Measurements from ENCODE around the gene WDTC1. TPM values are rescaled to one million over a fixed set of nuclear protein-coding genes. Genes with fewer than 3 reads are reported as not detected.
"Not testable (repeated sequence)": the region's sequence is repeated elsewhere in the genome, so short reads cannot be mapped to it uniquely, and the experiment has no call there.

WDTC1 gene
- total RNA-seq, 4 donors from 2014 or later = 39.9 to 79.8 (median 62.0) TPM

GRCh38 chr1:27203946-27204345 is 30.5 kb upstream of the WDTC1 start:
- peaks cover 0 to 5% (median 0%) of the 10 kb centered on the region in 4 donors for H3K27me3 ChIP-seq
- no peaks in the 10 kb centered on the region for H3K36me3 ChIP-seq
- intact Hi-C loops (cut with DNase I) = no loop called here
- 100% methylated on average over 1 of the region's 1 CpG for WGBS
- TF ChIP-seq POLR2AphosphoS5 (IDR thresholded peaks at IDR 0.05) (no peak), EP300 (IDR thresholded peaks at IDR 0.05) (no peak), POLR2A (IDR thresholded peaks at IDR 0.05; ENCODE audit: low read depth) (no peak)
- TF ChIP-seq, protein P1, sequence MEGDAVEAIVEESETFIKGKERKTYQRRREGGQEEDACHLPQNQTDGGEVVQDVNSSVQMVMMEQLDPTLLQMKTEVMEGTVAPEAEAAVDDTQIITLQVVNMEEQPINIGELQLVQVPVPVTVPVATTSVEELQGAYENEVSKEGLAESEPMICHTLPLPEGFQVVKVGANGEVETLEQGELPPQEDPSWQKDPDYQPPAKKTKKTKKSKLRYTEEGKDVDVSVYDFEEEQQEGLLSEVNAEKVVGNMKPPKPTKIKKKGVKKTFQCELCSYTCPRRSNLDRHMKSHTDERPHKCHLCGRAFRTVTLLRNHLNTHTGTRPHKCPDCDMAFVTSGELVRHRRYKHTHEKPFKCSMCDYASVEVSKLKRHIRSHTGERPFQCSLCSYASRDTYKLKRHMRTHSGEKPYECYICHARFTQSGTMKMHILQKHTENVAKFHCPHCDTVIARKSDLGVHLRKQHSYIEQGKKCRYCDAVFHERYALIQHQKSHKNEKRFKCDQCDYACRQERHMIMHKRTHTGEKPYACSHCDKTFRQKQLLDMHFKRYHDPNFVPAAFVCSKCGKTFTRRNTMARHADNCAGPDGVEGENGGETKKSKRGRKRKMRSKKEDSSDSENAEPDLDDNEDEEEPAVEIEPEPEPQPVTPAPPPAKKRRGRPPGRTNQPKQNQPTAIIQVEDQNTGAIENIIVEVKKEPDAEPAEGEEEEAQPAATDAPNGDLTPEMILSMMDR (IDR thresholded peaks at IDR 0.05) = no peak
- H3K4me3 ChIP-seq = no peak overlapping the region
- no peaks in the 10 kb centered on the region for H3K4me1 ChIP-seq
- H3K27ac ChIP-seq (replicated peaks in 1 of 4) = no peak overlapping the region
- no peaks in the 10 kb centered on the region for H3K9me3 ChIP-seq
- no peak for DNase-seq (ENCODE audit: extremely low spot score)

DNA sequence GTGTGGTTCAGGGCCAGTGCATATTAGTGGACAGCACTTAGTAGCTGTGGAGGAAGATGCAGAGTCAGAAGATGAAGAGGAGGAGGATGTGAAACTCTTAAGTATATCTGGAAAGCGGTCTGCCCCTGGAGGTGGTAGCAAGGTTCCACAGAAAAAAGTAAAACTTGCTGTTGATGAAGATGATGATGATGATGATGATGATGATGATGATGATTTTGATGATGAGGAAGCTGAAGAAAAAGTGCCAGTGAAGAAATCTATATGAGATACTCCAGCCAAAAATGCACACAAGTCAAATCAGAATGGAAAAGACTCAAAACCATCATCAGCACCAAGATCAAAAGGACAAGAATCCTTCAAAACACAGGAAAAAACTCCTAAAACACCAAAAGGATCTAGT is 27.2 kb upstream of the WDTC1 start:
- DNase-seq (ENCODE audit: extremely low spot score); H3K36me3 ChIP-seq; H3K27ac ChIP-seq (replicated peaks in 1 of 4); H3K27me3 ChIP-seq; intact Hi-C loops (cut with DNase I); H3K4me3 ChIP-seq; H3K9me3 ChIP-seq; H3K4me1 ChIP-seq: not testable (repeated sequence)
- 72% methylated on average over 1 of the region's 1 CpG for WGBS

- H3K36me3 ChIP-seq; DNase-seq (ENCODE audit: extremely low spot score); H3K9me3 ChIP-seq; H3K4me3 ChIP-seq; intact Hi-C loops (cut with DNase I); H3K27ac ChIP-seq (replicated peaks in 1 of 4); H3K4me1 ChIP-seq; H3K27me3 ChIP-seq: not testable (repeated sequence)
- 84% methylated on average over 11 of the region's 11 CpGs for WGBS
Observed at GRCh38 chr1:27208143-27208850, 26.1 kb upstream of the WDTC1 start.

DNA sequence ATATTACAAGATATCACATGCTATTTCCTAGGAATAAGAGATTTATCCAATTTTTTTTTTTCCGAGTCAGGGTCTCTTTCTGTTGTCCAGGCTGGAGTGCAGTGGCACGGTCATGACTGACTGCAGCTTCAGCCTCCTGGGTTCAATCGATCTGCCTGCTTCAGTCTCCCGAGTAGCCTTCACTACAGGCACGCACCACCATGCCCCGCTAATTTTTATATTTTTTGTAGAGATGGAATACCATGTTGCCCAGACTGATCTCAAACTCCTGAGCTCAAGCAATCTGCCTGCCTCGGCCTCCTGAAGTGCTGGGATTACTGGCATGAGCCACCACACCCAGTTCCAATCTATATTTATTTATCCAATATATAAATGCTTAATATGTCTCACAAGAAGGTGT is 18.0 kb upstream of the WDTC1 start:
- no peak overlapping the region for H3K4me3 ChIP-seq
- no peaks in the 10 kb centered on the region for H3K27me3 ChIP-seq
- WGBS = 95% methylated on average over 7 of the region's 7 CpGs
- intact Hi-C loops (cut with DNase I) = no loop called here
- H3K27ac ChIP-seq (replicated peaks in 1 of 4) = no peak overlapping the region
- no peaks in the 10 kb centered on the region for H3K9me3 ChIP-seq
- DNase-seq (ENCODE audit: extremely low spot score) = no peak
- H3K4me1 ChIP-seq = no peaks in the 10 kb centered on the region
- no peaks in the 10 kb centered on the region for H3K36me3 ChIP-seq
- TF ChIP-seq, protein P1 (IDR thresholded peaks at IDR 0.05) = no peak
- no peak for TF ChIP-seq POLR2AphosphoS5 (IDR thresholded peaks at IDR 0.05)
- no peak for TF ChIP-seq EP300 (IDR thresholded peaks at IDR 0.05)
- TF ChIP-seq POLR2A (IDR thresholded peaks at IDR 0.05; ENCODE audit: low read depth) = no peak

GRCh38 chr1:27217401-27217800 is 17.0 kb upstream of the WDTC1 start:
- Histone ChIP-seq H3K27me3 (no peaks in the 10 kb centered on the region), H3K4me1 (no peaks in the 10 kb centered on the region), H3K9me3 (no peaks in the 10 kb centered on the region), H3K36me3 (no peaks in the 10 kb centered on the region), H3K27ac (replicated peaks in 1 of 4) (no peak overlapping the region), H3K4me3 (no peak overlapping the region)
- DNase-seq (ENCODE audit: extremely low spot score) = no peak
- WGBS = 96% methylated on average over 6 of the region's 6 CpGs
- intact Hi-C loops (cut with DNase I) = no loop called here
- TF ChIP-seq POLR2AphosphoS5 (IDR thresholded peaks at IDR 0.05) (no peak), POLR2A (IDR thresholded peaks at IDR 0.05; ENCODE audit: low read depth) (no peak), EP300 (IDR thresholded peaks at IDR 0.05) (no peak)
- TF ChIP-seq, protein P1 (IDR thresholded peaks at IDR 0.05) = no peak

DNA sequence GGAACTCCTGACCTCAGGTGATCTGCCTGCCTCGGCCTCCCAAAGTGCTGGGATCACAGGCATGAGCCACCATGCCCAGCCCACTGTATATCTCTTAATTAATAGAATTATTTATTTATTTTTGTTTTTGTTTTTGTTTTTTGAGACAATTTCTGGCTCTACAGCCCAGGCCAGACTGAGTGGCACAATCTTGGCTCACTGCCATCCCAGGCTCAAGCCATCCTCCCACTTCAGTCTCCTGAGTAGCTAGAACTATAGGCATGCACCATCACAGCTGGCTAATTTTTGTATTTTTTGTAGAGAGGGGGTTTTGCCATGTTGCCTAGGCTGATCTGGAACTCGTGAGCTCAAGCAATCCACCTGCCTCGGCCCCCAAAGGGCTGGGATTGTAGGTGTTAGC is 15.7 kb upstream of the WDTC1 start:
- 98% methylated on average over 3 of the region's 3 CpGs for WGBS
- Histone ChIP-seq H3K36me3 (no peaks in the 10 kb centered on the region), H3K9me3 (no peaks in the 10 kb centered on the region), H3K4me3 (no peak overlapping the region), H3K4me1 (no peaks in the 10 kb centered on the region), H3K27ac (replicated peaks in 1 of 4) (no peak overlapping the region), H3K27me3 (no peaks in the 10 kb centered on the region)
- no peak for DNase-seq (ENCODE audit: extremely low spot score)
- intact Hi-C loops (cut with DNase I) = no loop called here
- TF ChIP-seq POLR2A (IDR thresholded peaks at IDR 0.05; ENCODE audit: low read depth) (no peak), POLR2AphosphoS5 (IDR thresholded peaks at IDR 0.05) (no peak), EP300 (IDR thresholded peaks at IDR 0.05) (no peak)
- TF ChIP-seq, protein P1 (IDR thresholded peaks at IDR 0.05) = no peak

Measured in esophagus muscularis mucosa (tissue), 4 donors.